ENCODE measurements around the gene RGS9.
"Not testable (repeated sequence)": the region's sequence is repeated elsewhere in the genome, so short reads cannot be mapped to it uniquely, and the experiment has no call there.

RGS9 gene

DNA sequence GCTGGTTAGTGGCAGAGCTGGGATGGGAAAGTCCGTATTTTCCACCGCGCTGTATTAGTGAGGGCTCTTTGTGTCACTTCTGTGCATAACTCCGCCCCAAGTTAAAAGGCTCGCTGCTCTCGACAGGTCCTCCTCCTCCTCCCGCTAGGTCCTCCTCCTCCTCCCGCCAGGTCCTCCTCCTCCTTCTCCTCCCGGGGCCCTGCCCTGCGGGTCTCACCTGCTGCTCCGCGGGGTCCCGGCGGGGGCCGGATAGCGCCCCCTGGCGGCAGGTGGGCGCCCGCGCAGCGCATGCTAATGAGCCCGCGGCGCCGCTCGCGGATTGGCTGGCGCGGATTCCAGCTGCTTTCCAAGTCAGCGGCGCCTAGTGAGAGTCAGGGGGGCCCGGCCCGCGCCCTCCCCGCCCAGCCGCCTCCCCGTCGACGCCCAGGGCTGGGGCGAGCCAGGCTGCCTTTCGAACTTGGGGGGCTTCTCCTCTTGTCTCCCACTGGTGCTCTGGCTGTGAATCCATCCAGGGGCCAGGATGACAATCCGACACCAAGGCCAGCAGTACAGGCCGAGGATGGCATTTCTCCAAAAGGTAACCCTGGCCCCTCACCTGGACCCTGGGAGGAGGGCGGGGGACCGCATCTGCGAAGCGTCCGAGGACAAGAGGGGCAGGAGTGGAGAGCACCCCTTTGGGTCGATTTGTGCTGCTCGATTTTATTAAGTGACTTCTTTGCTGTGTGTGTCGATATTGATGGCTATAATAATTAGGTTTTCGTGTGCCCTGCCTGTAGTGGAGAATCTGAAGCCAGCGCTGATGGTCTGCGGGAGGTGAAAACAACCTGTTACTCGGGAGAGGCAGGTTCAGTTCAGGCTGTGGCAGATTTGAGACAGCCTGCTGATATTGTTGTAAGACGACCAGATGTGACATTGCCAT is at the start of gene RGS9:
TSS of gene RGS9 (plus strand) at position 350 of the 919 bp plus-strand sequence. CDS start at position 521, 171 bp downstream.
- DNase-seq: peak; percentile 84

DNA sequence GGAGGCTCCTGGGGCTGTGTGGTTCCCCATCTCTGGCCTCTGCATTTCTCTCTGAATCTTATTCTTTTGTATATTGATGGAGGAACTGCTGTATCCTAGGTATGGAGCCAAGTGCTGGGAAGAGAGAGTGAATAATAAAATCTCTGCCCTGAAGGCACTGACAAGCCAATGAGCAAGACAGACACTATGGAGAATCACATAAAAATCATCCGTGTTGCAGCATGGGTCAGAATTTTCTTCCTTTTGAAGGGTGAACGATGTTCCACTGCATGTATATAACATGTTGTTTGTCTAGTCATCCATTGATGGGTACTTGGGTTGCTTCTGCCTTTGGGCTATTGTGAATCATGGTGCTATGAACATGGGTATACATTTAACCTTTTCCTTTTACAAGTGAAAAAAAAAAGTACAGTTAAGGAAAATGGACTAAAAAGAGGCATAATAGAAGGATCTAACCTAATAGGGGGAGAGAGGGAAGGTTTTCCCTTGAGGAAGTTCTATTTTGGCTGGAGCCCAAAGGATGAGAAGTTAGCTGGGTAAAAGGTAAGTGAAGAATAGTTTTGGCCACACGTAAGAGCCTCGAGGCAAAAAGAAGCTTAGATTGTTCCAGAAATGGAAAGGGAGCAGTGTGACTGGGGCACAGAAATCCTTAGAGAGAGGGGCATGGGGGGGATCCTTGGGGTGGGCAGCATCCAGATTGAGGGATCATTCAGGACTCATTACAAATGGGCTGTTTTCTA is 48.4 kb upstream of the RGS9 start:
- DNase-seq: no peak

DNA sequence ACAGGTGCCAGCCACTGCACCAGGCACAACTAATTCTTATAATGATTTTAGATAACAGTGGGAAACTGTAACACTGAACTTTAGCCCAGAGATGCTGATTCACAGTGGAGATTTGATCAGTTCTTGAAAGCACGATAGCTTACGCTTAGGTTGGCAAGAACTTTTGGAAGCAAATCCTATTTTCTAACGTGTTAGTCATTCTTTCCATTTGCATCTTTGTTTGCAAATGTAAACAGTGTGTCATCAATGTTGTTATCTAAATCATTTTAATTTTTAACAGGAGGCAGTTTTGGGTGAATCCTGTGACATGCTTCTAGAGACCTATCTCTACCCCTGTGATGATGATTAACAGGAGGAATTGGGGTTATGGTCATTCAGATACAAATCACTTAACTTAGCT is 44.9 kb upstream of the RGS9 start:
- DNase-seq: no peak

DNA sequence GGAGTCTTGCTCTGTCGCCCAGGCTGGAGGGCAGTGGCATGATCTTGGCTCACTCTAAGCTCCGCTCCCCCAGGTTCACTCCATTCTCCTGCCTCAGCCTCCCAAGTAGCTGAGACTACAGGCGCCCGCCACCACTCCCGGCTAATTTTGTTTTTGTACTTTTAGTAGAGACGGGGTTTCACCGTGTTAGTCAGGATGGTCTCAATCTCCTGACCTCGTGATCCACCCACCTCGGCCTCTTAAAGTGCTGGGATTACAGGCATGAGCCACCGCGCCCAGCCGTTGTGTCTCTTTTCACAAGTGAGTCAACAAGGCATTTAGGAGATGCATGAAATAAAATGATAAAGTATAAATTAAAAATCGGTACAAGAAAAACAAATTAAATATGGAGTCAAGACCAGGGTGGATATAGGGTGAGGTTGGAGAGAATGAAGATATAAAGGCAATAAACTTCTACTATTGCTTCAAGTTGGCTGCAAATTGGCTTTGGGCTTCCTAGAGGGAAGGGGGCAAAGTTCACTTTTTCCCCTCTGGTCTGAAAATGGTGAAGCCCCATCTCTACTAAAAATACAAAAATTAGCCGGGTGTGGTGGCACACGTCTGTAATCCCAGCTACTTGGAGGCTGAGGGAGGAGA is 44.3 kb upstream of the RGS9 start:
- not testable (repeated sequence) for DNase-seq

DNA sequence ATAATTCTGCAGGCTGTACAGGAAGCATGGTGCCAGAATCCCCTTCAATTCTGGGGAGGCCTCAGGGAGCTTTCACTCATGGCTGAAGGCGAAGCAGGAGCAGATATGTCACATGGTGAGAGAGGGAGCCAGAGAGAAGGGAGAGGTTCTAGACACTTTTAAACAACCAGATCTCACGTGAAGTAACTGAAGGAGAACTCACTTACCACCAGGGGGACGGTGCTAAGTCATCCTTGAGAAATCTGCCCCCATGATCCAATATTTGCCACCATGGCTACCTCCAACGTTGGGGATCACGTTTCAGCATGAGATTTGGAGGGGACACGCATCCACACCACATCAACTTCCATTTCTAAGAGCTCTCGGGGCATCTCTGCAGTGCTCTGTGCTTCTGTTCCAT is 43.2 kb upstream of the RGS9 start:
- DNase-seq: no peak

DNA sequence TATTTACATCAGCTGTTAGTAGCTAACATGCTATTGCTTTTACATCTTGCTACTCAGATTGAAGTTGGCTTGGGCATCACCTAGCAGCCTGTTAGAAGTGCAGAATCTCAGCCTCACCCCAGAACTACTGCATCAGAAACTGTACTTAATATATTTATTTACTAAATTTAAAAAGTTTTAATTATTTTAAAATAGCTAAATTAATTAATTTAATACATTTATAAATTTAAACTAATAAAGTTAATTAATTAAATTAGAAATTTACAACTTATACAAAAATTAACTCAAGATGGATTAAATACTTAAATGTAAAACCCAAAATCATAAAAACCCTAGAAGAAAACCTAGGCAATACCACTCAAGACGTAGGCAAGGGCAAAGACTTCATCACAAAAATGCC is 41.7 kb upstream of the RGS9 start:
- DNase-seq: no peak

DNA sequence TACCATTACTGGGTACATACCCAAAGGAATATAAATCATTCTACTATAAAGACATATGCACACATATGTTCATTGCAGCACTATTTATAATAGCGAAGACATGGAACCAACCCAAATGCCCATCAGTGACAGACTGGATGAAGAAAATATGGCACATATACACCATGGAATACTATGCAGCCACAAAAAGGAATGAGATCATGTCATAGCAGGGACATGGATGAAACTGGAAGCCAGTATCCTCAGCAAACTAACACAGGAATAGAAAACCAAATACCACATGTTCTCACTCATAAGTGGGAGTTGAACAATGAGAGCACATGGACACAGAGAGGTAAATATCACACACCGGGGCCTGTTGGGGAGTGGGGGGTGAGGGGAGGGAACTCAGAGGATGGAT is 40.8 kb upstream of the RGS9 start:
- DNase-seq: not testable (repeated sequence)

DNA sequence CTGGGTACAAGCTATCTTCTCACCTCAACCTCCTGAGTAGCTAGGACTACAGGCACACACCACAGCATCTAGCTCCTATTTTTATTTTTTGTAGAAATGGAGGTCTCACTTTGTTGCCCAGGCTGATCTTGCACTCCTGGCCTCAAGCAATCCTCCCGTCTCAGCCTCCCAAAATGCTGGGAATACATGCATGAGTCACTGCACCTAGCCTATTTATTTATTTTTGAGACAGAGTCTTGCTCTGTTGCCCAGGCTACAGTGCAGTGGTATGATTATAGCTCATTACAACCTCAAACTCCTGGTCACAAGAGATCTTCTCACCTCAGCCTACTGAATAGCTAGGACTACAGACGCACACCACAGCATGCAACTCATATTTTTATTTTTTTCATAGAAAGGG is 40.1 kb upstream of the RGS9 start:
- DNase-seq: no peak

DNA sequence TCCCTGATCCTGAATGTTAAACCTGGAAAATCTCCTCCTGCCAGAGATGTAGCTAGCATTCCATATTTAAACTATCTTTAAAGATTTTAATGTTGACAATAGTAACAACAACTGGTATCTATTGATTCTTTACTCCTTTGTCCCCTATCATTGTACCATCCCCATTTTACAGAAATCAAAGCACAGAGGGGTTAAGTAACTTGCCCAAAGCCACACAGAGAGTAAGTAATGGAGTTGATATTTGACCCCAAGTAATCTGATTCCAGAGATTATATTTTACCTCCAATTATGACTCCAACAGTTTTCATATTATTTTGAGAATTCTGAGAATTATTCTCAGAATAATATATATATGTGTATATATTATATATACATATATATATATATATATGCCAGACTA is 37.7 kb upstream of the RGS9 start:
- no peak for DNase-seq

DNA sequence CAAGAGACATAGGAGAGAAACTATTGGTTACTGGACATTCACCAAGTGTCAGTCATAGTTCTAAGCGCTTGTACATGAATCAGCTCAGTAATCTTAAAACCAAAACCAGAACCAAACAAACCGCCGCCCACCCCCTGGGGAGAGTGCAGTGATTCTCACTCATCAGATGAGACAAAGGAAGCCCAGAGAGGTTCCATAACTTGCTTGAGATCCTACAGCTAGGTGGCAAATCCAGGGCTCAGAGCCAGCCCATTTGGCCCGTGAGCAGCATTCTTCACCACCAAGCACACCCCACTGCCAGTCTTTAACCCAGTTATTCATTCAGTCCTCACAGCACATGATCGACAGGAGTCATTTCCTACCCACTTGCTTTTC is 37.2 kb upstream of the RGS9 start:
- peak; percentile 69 for DNase-seq

DNA sequence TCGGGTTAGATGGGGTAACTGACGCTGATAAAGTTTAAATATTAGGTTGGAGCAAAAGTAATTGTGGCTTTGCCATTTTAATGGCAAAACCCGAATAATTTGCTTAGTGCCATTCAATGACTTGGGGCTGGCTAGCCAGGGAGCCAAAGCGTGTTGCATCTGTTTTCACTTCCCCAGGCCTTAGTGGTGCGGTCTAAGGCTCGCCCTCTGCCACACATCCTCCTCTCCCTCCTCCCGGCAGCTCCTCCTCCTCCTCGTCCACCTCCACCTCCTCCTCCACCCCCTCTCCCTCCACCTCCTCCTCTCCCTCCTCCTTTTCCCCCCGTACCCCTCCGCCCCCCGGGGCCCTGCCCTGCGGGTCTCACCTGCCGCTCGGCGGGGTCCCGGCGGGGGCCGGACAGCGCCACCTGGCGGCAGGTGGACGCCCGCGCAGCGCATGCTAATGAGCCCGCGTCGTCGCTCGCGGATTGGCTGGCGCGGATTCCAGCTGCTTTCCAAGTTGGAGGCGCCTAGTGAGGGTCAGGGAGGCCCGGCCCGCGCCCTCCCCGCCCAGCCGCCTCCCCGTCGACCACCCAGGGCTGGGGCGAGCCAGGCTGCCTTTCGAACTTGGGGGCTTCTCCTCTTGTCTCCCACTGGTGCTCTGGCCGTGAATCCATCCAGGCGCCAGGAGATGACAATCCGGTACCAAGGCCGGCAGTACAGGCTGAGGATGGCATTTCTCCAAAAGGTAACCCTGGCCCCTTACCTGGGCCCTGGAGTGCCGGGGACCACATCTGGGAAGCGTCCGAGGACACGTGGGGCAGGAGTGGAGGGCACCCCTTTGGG is 36.6 kb upstream of the RGS9 start:
- DNase-seq: peak; percentile 85

DNA sequence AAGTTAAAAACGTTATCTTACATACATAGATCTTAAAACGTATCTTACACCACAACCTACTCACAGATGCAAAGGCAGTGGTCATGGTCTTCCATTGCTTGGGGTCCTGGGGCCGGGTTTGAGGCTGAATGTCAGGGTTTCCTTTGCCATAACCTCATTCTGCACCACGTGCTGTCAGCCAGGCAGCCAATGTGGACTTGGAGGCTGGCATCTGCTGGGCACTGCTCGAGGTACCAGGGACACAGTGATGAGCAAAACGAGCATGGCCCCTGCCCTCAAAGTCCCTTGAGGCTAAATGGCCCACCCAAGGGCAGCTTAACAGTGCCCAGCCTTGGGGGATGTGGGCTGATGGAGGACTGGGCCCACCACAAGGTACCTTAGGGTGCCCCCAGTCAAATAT is 35.8 kb upstream of the RGS9 start:
- DNase-seq: no peak

DNA sequence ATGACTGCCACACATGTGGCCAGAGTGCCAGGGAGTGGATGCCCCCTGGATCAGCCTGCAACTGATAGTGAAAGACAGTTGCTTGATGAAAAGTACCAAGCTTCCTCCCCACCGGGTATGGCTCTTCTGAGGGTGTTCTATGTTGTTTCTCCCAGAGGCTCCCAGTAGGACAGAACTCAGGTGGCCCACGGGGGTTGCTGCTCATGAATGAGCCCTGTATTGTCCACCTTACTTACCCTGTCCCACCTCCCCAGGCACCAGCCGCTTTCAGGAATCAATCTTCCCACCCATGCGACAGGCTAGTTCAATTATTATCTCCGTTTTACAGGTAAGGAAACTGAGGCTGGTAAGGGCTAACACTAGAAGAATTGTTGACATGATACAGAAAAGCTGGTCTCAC is 34.9 kb upstream of the RGS9 start:
- no peak for DNase-seq

DNA sequence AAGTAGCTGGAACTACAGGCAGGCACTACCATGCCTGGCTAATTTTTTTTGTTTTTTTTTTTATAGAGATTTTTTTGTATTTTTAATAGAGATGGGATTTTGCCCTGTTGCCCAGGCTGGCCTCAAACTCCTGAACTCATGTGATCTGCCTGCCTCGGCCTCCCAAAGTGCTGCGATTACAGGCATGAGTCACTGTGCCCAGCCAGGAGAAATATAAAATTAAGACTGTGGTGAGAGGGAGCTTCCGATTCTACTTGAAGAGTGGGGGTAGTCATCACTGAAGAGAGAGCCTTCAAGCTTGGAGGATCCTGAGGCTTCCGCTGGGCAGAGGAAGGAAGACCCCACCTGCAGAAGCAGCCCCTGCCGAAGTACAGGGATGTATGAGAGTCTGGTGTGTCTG is 34.4 kb upstream of the RGS9 start:
- DNase-seq: no peak

DNA sequence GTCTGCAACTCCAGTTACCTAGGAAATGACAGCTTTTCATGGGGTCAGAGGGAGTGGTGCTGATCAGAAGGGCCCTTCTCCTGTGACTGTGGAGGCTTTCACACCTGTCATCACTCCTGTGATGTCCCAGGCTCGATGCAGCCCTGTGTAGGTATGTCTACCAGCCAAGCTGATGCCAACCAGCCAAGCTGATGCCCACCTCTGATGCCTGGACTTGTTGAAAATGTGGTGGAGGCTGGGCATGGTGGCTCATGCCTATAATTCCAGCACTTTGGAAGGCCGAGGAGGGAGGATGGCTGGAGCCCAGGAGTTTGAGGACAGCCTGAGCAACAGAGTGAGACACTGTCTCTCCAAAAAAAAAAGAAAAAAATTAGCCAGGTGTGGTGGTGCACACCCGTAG is 33.7 kb upstream of the RGS9 start:
- no peak for DNase-seq

DNA sequence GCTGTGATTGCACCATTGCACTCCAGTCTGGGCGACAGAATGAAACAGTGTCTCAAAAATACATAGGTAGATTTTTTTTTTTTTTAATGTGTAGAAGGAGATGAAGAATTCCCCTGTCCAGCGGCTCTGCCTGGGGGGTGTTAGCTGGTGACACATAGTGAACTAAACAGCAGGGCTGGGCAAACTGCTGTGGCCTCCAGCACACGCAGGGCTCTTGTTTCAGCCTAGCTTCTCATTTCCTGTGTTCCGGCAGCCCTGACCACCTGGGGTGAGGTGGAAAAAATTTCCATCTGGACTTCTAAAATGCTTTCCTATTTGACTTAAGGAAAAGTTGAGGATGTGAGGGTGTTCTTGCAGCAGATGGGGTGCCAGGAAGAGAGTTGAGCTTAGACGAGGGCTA is 33.3 kb upstream of the RGS9 start:
- DNase-seq: no peak

DNA sequence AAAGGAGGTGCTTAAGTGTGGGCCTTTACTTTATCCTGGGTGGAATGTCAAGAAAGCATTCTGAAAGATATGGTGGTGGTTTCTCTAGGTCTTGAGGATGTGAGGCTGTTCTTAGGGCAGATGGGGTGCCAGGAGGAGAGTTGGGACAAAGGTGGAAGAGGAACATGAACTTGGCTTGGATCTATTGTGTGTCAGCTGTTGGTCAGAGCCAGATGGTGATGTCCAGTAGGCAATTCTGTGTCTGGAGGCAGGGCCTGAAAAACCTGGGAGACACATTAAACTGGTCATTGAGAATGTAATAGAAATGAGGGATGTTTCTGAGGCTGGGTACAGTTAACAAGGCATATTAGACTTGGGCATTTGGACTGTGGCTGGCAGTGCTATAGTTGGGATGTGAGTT is 32.6 kb upstream of the RGS9 start:
- no peak for DNase-seq

DNA sequence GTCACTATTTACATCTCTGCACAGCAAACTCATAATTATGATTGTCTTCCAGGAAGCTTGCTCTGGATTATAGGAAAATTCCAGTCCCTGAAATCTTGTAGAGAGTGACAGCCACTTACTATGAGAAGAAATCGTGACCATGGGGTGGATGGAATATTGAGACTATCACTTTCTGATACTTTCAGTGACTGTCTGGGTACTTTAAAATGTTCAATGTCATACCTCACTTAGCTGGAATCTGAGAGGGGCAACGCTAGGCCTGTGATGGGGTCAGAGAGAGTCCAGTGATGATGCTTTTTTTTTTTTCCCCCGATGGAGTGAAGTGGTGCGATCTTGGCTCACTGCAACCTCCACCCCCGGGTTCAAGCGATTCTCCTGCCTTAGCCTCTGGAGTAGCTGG is 32.2 kb upstream of the RGS9 start:
- DNase-seq: no peak

DNA sequence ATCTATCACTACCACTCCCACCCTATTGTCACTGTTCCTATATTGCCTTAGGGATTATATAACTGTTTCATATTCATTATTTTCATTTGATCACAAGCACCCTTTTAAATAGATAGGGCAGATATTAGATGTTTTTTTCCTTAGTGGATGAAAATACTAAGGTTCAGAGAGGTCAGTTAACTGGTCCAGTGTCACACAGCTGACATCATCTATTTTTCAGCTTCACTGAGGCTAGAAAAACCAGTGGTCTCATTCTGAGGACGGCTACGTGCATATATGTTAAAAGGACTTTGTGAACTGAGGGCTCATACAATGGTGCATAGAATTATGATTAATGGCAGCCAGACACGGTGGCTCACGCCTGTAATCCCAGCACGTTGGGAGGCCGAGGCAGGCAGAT is 29.0 kb upstream of the RGS9 start:
- DNase-seq: no peak

DNA sequence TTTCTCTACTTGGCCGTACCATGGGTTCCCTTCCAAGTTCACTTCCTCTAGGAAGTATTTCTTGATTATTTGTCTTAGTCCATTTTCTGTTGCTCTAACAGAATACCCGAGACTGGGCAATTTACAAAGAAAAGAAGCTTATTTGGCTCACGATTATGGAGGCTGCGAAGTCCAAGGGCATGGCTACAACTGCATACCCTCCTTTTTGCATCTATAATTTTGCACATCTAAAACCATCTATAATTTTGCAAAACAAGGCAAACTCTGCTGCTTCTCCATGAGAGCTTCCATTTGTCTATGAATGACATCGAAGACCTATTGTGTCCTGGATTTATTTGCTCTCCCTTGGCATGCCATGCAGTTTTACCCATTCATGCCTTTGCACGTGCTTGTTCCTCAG is 27.6 kb upstream of the RGS9 start:
- DNase-seq: no peak

DNA sequence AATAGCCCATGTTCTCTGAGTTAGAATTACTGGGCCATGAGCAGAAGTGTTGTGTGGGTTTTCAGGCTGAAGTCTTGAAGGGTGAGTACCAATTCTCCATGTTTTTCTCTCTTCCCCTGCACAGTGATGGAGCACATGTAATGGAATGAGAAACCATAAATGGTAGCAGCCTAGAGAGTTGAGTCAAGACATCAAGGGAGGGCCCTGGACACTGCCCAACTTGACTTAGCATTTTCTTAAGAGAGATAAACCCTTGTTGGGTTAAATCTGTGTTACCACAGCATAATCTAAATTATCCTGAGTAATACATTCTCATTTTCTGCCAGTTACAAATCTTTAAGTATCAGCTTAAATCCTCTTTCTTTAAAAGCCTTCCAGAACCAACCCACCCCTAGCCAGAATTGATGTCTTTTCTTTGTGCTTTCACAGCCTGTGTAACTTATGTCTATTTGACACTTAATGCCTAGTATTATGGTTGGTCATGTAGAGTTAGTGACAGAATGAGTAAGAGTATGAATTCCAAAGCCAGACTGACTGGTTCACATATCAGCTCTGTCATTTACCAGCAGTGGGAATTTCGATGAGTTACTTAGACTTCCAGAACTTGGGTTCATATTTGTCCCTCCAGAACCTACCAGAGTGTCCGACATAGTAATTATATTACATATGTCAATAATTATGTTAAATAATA is 27.0 kb upstream of the RGS9 start:
- DNase-seq: no peak

DNA sequence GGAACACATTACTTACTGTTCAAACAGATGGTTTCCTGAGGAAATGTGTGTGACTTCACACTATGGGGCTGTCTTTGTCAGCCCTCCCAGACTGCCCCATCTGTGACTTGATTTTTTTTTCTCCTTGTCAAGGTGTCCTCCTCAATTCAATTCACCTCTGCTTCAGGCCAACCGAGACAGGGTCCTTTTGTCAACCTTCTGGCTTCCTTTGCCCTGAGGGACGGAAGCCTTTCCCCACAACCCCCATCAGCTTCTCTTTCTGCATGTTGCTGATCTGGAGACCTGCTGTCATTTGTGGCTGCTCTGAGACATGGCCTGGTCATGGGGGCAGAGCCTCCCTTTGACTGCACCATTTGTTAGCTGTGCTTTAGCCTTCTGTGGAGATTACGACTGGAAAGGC is 21.3 kb upstream of the RGS9 start:
- DNase-seq: no peak

Measured in activated CD4-positive, CD25-positive, alpha-beta regulatory T cell treated with anti-CD3 and anti-CD28 coated beads, Interleukin-2, amount 50 U/mL, for 72 hours (primary cell).